Left renal pelvis (tissue), 4 donors: ENCODE results near the gene NHS. TPM values are rescaled to one million over a fixed set of nuclear protein-coding genes. Genes with fewer than 3 reads are reported as not detected.
A peak's percentile ranks its signal among the peaks of the same experiment; 100 is the strongest.

Experiments used
- DNase-seq, 4 donors: peaks; one replicate each; pipeline ENCODE4 v3.0.0-alpha.2; 2013; ENCODE audit warnings: low read depth in 4 of 4, low spot score in 3 of 4
- polyA plus RNA-seq, 4 donors: library from polyadenylated mRNA; unstranded; fragments of 120-200 nt; gene quantifications; one replicate each; pipeline ENCODE4 v1.2.1, GENCODE V29; 2013; ENCODE audit not compliant: insufficient read length in 4 of 4

Gene NHS
- polyA plus RNA-seq, 4 donors = 15.5 to 20.0 (median 19.0) TPM

DNA sequence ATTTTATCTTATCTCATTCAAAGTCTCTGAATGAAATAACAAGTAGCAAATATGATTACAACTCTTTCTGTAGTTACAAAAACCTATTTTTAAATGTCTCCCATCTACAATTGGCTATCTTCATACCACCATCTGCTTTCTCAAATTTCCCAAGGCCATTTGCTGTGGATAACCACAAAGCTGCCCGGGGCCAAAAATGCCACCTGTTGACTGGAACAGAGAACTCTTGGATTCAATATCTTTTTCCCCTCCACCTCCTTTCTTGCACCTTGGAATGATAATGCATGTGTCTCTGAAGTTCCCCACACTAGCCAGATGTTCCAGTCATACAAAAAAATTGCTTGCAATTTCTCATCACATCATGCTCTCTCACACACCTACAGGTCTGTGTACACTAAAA lies 269.0 kb downstream of the NHS start:
- no peak for DNase-seq

DNA sequence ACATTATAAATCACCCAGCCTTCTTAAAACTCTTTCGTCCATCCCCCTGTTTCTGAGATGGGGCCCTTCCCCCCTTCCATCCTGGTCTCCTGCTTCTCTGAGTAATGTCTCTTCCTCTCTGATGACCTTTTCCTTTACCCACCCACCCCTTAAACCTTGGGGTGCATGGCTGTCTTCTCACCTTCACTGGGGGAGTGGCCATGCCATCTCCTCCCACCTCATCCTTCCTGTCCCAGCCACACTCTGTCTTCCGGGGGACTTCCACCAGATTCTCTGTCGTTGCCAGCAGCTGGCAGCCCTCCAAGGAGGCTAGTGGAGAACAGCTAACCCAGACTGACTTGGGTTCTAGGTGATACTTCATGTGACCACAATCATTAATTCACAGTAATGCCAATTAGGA lies 279.1 kb downstream of the NHS start:
- no peak for DNase-seq

DNA sequence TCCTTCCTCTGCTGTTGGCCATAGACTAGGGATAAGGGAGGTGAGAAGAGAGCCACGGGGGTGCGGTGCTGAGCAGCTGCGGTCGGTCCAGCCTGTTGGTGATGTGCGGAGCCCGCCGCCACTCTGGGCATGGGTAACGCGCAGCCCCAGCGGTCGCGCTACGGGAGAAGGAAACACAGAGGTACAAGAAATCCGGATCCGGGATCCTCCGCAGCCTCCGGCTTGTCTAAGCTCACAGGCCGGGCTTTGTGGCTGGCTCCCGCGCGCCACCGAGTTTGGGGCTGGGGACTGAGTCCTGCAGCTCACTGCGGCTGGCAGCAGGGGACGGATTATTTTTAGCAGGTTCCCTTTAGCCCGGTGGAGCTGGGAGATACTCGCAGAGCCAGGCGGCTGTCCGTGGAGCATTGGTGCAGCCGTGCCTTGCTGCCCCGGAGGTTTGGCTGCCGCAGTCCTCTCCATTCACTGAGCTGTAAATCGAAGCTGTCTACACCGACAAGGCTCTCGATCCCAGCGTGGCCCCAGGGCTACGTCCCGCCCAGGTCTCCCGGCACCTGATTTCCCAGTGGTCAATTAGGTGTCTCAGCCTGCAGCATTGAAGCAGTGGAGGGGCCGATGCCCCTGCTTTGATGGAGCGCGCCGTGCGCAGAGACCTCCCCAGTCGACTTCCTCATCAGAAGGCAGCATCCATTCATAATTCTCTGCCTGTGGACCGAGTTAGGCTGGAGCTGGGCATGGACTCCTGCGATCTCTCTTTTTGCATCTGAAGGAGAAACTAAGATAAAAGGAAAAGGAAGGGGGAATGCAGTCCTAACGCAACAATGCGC lies 280.4 kb downstream of the NHS start:
- no peak for DNase-seq

DNA sequence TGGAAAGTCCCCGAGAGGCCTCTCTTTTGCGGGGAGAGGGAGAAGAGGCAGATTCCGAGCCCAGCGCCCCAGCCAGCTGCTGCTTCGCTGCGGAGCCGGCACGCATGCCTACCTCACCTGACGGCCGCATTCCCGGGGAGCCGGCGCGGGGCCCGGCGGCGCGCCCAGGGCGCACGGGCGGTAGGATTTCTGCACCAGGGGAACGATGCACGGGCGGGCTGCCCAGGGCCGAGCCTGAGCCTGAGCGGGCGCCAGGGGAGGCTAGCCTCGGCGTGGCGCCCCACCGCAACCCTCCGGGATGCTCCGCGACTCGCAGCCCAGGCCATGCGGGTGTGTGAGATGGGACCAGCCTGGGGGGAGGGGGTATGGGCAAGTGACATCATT lies 281.0 kb downstream of the NHS start:
- DNase-seq = no peak

DNA sequence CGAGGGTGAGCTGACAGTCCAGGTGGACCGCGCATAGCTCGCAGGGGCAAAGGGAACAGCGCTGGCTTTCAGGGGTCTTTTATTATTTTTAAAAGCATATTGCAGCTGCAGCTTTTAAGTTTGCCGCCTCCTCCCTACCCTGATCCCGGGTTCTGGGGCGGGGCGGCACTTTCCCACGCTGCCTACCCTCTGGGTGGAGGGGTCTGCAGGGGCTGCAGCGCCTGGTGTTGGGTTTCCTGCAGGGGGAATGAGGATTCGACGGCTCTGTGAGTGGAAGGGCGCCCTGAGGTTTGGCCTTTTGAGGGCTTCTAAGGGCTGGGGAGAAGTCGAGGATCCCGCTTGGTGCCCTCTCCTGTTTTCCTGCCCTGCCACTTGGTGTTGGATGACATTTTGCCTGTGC lies 281.6 kb downstream of the NHS start:
- DNase-seq = no peak

DNA sequence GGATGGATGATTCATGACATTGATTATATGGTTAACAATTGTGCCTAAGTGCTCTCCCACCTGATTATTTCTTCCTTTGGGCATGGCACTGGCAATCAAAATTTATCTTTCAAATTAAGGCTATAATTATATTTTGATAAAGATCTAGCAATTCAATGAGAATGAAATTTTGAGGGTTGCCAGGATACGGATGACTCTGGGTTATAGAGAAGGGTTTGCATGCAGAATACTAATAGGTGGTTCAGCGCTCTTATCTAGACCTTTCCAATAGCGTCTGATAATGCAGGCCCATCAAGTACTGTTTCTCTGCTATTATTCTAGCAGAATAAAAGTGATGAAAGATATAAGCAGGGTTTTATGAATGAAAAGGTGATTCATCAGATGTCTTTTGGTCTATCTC lies 287.4 kb downstream of the NHS start:
- no peak for DNase-seq

DNA sequence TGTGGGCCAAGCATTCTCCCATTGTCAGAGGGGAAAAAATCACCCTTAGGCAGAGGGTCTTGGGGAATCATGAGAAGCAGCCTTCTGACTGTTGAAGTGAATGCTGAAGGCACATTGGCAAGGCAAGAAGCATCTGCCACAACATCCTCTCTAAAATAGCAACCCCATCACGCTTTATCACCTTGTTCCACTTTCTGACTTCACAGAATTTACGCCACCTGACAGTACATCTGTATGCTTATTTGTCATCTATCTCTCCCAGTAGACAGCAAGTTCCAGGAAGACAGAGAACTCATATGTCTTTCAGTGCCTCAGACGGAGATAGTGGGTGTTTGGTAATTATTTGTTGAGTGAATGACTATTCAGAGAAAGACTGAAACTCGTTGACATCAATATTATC lies 293.9 kb downstream of the NHS start:
- DNase-seq = no peak

DNA sequence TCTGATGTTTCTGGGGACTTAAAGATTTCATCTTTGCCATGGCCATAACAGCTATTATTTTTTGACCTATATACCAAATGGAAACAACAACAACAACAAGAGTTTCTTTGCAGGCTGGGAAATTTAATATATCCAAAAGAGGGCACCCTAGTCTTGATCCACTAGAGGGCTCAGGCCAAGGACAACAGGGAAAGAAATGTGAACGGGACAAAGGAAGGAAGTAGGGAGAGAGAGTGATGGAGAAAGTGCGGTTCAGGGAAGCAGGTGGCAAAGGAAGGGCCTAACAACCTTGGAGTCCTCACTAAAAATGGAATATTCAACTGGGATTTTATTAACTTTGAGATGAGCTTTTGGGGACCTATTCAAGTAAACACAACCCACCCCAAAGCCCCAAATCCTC lies 294.5 kb downstream of the NHS start:
- no peak for DNase-seq

DNA sequence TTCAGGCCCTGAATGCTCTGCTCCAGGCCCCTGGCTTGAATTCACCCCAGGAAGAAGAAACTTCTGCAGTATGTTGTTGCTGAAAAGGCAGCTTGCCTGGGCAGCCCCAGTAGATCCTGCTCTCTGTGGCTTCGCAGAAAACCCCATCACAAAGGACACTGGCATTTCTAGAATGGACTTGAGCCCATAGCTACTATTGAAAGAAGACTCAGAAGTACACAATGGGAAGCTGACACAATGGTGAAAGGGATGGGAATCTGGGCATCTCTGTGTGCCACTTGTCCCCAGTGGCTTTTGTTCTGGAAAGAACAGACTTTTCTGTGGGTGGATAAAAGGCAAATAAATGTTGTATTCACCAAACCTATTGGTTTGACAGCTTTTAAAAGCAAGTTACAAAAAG lies 294.9 kb downstream of the NHS start:
- no peak for DNase-seq

DNA sequence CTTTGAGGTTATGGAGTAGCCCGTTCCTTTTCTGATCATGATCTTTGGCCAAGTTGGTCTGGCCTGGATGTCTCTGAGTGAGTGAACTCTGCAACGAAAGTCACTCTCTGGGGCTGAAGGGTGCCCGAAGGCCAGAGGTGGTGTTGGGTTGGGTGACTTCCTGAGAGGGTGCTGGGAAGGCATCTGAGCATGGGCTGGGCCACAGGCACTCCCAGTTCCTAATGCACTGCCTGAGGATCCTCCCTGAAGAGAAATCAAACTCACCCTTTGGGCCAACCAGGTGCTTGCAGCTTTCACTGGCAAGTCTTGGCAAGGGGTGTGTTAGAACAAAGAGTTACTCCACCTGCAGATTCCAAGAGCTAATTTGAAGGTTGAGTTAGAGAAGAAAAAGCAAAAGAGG lies 295.9 kb downstream of the NHS start:
- DNase-seq = no peak

DNA sequence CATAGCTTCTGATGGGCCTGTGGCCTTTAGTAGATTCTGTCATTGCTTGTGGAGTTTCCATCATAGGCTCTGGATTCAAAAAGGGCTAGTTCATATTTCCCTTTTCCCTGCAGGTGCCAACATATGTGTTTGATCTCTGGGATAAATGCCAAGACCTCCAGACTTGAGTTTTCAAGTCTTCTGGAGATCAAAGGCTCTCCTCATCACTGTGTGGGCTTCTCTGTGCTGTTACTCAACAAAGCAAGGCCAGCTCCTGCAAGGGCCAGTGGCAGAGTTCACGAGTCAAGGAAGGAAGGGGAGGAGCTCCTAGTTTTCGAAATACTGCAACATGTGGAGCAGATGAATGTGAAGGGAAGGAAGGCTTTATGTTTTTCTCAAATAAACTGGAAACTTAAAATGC lies 299.6 kb downstream of the NHS start:
- no peak for DNase-seq

DNA sequence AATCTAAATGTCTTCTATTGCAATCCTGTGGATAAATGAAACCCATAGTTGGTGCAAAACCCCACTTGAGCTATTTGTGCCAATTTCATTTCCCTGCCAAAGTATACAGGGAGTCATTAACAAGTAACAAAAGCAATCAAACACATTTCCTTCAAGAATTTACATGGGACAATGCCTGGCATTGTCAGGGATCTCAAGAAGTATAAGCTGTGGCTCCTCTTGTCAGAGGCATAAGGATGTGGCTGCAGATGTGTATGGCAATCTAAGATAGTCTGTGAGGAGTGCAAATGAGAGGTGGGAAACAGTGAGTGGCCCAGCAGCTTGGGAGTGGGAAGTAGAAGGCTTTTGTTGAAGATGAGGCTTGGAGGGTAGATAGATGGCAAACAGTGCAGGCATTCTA lies 304.3 kb downstream of the NHS start:
- no peak for DNase-seq

DNA sequence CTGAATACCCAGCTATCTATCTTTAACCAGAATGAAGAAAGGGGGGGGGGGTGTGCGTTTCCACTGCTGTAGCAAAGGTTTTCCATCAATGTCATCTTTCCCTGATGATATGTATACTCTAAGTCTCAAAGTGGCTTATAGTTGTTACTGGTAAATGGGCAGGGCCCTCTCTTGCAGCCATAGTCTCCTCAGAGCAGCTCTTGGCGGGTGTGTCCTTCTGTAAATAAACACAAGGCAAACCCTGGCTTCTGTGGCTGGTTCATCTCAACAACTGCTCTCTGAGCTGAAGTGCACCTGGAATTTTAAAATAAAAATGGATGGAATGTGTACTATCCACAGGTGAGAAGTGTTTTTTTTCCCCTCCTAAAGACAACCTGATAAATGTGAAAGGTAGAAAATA lies 304.8 kb downstream of the NHS start:
- no peak for DNase-seq

DNA sequence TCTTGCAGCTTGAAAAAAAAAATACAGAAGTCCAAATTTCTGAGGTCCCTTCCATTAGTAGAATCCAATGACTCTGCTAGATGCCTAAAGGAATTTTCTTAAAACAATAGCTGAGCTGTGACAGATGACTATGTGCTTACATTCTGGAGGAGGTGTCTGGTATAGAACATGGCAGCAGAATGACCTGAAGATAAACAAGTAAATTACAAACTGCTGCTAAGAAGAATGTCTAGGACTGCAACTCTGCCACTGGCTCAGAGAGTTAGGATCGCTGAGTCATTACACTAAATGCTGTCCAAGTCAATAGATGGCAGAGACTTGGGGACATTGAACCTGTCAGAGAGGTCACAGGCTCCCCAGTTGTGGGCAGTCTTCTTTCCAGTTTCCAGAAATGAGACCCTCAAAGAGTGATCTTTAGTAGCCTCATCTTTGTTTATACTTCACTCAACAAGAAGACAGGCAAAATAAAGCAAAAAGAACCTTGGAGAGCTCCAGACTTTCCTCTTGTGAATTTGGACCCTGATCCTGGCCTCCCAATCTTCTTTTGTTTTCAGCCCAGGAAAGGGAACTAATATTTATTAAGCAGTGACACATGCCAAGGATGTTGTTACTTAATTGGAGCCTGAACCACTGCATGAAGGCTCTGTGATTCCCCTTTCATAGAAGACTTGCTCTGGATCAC lies 305.9 kb downstream of the NHS start:
- DNase-seq = no peak

DNA sequence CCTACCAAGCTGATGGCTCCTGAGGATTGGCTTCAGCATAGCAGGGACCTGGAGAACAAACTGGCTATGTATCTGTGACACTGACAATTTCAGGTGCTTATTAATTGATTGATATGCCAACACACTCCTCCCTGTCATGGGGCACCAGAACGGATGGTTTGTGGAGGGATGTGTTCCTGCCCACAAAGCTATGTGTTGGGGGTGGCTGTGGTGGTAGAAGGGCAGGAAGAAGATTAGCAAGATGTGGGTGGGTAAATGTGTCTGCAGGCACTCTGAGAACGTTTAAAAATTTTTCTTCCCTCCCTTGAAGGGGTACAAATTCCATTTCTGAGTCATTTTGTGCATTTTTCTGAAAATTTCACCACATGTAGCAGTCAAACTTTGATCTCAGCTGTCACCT lies 307.3 kb downstream of the NHS start:
- no peak for DNase-seq

DNA sequence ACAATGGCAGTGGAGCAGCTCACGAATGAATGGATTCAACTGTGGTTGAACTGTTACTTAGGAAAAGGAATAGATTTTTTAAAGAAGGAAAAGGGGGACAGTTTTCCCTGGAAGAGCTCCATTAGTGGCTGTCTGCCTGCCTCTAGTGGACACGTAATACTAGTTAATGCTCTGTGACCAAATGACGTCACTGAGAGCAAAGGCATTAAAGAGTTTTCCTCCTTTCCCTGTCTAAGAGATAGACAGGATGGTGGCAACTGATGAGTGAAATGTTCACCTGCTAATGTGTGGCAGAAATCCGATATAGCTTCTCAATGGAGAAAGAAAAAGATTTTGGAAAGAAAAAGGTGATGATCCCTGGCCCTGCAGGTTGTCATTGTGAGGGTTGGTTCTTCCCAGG lies 310.0 kb downstream of the NHS start:
- DNase-seq = no peak

DNA sequence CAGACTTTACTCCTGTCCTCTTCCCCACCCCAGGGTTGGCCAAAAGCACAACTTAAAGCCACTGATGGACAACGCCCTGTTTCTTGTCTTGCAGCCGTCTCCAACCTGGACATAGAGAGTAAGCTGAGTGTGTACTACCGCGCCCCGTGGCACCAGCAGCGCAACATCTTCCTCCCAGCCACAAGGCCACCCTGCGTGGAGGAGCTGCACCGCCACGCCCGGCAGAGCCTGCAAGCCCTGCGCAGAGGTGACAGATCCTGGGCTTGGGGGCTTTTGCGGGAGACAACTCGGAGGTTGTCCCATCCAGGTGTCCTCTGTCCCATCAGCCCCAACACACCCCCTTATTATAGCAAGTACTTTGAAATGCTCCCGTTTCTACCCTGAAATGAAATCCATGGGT lies 312.6 kb downstream of the NHS start:
- no peak for DNase-seq

DNA sequence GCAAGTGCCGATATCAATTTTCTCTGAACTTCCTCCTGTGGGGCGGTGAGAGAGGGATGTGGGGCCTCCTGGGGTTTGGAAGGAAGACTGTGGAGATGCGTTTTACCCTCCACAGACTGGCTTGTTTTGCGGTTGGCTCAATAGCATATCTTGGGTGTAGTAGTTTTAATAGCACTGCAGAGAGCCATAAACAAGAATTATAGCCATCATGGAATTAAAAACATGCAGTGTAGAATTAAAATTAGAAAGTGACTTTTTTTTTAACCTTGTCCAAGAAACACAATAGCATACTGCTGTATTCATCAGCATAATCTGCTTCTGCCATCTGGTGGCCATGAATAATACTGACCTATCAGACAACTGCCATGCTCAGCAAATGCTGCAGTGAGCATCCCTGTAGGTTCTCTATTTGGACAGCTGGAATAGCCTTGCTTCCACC lies 315.0 kb downstream of the NHS start:
- DNase-seq = peak; percentile 52 to 64 (median 56)

DNA sequence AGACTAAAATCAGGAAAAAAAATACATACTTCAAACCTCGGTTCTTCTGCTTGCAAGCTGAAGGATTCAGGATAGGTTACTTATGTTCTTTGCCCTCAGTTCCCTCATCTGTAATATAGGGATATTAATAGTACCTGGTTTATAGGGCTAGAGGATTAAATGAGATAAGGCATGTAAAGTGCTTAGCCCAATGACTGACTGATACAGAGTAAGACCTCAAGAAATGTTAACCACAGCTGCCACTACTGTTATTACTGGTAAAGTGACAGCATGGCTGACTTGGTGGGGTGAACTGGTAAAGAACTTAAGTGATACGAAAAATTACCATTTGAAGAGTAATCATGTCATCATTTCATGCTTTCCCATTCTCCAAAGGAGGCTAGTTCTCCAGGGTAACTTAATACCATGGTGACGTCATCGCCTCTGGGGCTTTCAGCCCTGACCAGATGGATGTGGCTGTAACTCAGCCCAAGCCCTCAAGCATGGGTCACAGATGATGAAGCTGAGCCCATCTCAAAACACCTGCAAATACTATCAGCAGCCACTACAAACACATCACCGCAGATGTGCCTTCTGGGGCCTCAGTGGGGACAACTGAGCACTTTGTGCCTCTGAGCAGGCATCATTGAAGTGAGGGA lies 317.8 kb downstream of the NHS start:
- peak in 2 of 4 donors; percentile 14 to 24 for DNase-seq

DNA sequence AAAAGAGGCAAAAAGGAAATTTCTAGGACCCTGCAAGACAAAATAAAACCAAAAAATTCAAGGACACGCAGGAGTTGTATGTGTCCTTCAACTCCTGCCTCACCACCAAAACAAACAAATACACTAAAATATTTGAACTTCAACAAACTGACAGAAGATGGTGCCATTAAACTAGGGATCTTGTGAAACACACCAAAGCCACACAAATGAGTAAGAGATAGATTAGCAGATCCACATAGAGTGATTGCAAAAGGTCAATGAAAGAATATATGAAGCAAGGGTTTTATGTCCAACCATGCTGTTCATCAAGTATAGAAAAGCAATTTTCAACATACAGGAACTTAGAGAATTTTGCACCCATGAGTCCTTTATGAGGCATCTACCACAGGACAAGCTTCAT lies 322.2 kb downstream of the NHS start:
- DNase-seq = no peak

DNA sequence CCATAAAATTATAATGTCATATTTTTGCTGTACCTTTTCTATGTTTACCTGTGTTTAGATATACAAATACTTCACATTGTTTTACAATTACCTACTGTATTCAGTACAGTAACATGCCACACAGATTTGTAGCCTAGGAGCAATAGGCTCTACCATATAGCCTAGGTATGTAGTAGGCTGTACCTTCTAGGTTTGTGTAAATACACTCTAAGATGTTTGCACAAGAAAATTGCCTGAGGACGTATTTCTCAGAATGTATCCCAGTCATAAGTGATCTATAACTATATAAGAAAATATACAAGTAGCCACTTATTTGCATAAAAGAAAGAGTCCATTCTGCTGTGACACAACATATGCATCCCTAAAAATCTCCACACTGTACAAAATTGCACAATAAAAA lies 326.0 kb downstream of the NHS start:
- no peak for DNase-seq

DNA sequence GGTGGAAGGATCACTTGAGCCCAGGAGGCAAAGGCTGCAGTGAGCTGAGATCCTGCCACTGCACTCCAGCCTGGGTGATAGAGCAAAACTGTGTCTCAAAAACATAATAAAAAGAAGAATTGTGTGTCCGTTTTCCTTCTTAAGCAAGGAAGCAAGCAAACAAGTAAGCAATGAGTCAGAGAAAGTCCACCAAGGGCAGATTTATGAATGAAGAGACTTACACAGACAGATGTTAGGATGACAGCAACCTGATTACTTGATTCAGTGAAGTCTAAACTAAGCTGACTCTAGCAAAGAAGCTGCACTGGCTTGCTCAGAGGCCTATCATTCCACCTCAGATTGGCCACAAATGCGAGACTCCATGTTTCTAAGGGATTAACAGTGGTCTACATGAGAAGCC lies 328.2 kb downstream of the NHS start:
- DNase-seq = no peak
